ENCODE results near the gene PVALEF. TPM values are rescaled to one million over a fixed set of nuclear protein-coding genes. Genes with fewer than 3 reads are reported as not detected.
"Not testable (repeated sequence)": the region's sequence is repeated elsewhere in the genome, so short reads cannot be mapped to it uniquely, and the experiment has no call there.

PVALEF gene
- total and polyA plus RNA-seq, 7 donors: not detected

DNA sequence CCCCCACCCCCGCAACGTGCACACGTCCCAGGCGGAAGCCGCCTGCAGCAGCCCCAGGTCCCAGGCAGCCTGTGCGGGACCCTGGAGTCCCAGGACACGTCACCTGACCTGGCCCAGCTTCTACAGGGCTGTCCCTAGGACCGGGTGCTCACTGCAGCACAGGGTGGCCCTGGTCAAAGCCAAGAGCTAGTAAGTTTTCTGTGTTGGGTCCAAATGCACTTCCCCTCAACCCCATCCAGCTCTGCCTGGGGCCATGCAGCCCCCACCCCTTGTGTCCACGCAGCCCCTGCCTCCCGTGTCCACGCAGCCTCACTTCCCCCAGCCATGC, 22.1 kb upstream of the PVALEF start:
- 47 to 53% (median 47%) methylated on average over 8 to 11 of the region's 11 CpGs for WGBS, 3 donors
- DNase-seq (no peak), ATAC-seq (peak; percentile 21 to 29 (median 24))
- no peak overlapping the region for H3K27ac ChIP-seq
- H3K36me3 ChIP-seq (ENCODE audit: insufficient read depth in 1 of 2, low read depth in 1 of 2): no peaks in the 10 kb centered on the region
- no peaks in the 10 kb centered on the region for H3K27me3 ChIP-seq (ENCODE audit: insufficient read depth in 3 of 3, low read length in 2 of 3)
- intact Hi-C loops (cut with DNase I): loop anchor here (5.0 to 10.0 kb wide), 3 partner anchors 59 to 394 kb away; no protein-coding TSS in a partner anchor
- H3K4me3 ChIP-seq: peak overlapping the region; percentile 22
- TF ChIP-seq, protein P1, sequence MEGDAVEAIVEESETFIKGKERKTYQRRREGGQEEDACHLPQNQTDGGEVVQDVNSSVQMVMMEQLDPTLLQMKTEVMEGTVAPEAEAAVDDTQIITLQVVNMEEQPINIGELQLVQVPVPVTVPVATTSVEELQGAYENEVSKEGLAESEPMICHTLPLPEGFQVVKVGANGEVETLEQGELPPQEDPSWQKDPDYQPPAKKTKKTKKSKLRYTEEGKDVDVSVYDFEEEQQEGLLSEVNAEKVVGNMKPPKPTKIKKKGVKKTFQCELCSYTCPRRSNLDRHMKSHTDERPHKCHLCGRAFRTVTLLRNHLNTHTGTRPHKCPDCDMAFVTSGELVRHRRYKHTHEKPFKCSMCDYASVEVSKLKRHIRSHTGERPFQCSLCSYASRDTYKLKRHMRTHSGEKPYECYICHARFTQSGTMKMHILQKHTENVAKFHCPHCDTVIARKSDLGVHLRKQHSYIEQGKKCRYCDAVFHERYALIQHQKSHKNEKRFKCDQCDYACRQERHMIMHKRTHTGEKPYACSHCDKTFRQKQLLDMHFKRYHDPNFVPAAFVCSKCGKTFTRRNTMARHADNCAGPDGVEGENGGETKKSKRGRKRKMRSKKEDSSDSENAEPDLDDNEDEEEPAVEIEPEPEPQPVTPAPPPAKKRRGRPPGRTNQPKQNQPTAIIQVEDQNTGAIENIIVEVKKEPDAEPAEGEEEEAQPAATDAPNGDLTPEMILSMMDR (IDR thresholded peaks at IDR 0.05): no peak
- peaks cover 6% of the 10 kb centered on the region for H3K4me1 ChIP-seq
- no peaks in the 10 kb centered on the region for H3K9me3 ChIP-seq

DNA sequence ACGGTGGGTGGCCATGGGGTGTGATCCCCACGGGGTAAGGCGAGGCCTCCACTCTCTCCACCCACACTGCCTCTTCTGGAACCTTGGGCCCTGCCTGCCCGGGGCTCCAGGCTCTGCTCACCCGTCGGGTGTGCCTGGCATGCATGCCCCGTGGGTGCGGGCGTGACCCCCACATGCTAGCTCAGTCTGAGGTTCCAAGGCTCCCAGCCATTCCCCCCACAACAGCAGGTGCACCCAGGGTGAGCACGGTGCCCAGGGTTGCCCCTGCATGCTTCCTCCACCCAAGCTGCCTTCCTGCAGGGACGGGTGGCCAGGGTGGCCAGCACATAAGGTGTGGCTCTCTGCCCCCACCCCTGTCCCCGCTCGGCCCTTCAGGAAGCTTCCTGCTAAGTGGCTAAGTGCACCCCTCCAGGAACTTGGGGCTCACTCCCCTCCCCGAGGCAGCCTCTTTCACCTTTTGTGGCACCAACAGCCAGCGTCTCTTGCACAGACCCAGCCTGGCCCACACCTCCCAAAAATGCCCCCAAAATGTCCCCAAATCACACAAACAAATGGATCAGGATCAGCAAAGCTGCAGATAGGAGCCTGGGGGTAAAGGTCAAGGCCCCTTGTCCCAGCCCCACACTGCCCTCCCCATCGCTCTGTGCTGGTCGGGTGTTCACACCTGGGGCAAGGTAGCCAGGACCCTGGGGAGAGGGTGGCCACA, 21.4 kb upstream of the PVALEF start:
- ATAC-seq (no peak), DNase-seq (no peak)
- intact Hi-C loops (cut with DNase I): loop anchor here (5.0 to 10.0 kb wide), 3 partner anchors 58 to 393 kb away; no protein-coding TSS in a partner anchor
- 83 to 88% (median 86%) methylated on average over 17 of the region's 17 CpGs for WGBS, 3 donors
- no peak overlapping the region for H3K4me3 ChIP-seq
- TF ChIP-seq, protein P1 (IDR thresholded peaks at IDR 0.05): no peak
- no peak overlapping the region for H3K27ac ChIP-seq
- peaks cover 6% of the 10 kb centered on the region for H3K4me1 ChIP-seq
- H3K9me3 ChIP-seq: no peaks in the 10 kb centered on the region
- no peaks in the 10 kb centered on the region for H3K36me3 ChIP-seq (ENCODE audit: insufficient read depth in 1 of 2, low read depth in 1 of 2)
- H3K27me3 ChIP-seq (ENCODE audit: insufficient read depth in 3 of 3, low read length in 2 of 3): peaks cover 0 to 2% (median 0%) of the 10 kb centered on the region in 3 donors

DNA sequence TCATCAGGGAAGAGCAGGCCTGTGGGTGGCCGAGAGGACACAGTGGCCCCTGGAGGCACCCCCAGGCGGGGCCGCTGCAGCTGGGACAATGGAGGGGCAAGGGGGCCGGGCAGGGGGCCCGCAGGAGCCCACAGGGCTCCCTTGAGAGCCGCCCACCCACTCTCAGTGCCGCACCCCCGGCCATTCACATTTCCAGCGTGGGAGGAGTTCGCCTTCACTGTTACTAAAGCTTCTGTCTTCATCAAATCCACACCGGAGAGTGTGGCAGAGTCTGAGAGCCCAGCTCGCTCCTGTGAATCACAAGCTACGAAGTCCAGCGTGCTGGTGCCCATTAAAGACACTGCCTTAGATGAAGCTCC, 20.9 kb upstream of the PVALEF start:
- peaks cover 6% of the 10 kb centered on the region for H3K4me1 ChIP-seq
- no peak overlapping the region for H3K4me3 ChIP-seq
- H3K27me3 ChIP-seq (ENCODE audit: insufficient read depth in 3 of 3, low read length in 2 of 3): peaks cover 0 to 2% (median under 1%) of the 10 kb centered on the region in 3 donors
- H3K36me3 ChIP-seq (ENCODE audit: insufficient read depth in 1 of 2, low read depth in 1 of 2): no peaks in the 10 kb centered on the region
- H3K27ac ChIP-seq: no peak overlapping the region
- DNase-seq (no peak), ATAC-seq (no peak)
- 86 to 90% (median 87%) methylated on average over 12 to 14 of the region's 14 CpGs for WGBS, 3 donors
- no peaks in the 10 kb centered on the region for H3K9me3 ChIP-seq
- intact Hi-C loops (cut with DNase I): loop anchor here (5.0 to 10.0 kb wide), 3 partner anchors 58 to 393 kb away; no protein-coding TSS in a partner anchor
- TF ChIP-seq, protein P1 (IDR thresholded peaks at IDR 0.05): no peak

DNA sequence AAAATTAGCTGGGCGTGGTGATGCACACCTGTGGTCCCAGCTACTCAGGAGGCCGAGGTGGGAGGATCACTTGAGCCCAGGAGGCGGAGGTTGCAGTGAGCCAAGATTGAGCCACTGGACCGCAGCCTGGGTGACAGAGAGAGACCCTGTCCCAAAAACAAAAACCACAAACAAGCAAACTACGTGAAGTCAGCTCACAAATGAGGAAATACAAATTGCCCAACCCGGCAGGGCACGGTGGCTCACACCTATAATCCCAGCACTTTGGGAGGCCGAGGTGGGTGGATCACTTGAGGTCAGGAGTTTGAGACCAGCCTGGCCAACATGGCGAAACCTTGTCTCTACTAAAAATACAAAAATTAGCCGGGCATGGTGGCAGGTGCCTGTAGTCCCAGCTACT, 19.1 kb upstream of the PVALEF start:
- intact Hi-C loops (cut with DNase I): loop anchor here in 1 of 2 donors (10.0 kb wide), 1 partner anchor 389 kb away; no protein-coding TSS in a partner anchor
- not testable (repeated sequence) for H3K9me3 ChIP-seq; H3K4me1 ChIP-seq; ATAC-seq; H3K27ac ChIP-seq; H3K36me3 ChIP-seq (ENCODE audit: insufficient read depth in 1 of 2, low read depth in 1 of 2); DNase-seq; H3K4me3 ChIP-seq; H3K27me3 ChIP-seq (ENCODE audit: insufficient read depth in 3 of 3, low read length in 2 of 3)
- WGBS, 3 donors: 71 to 79% (median 75%) methylated on average over 7 to 10 of the region's 10 CpGs

DNA sequence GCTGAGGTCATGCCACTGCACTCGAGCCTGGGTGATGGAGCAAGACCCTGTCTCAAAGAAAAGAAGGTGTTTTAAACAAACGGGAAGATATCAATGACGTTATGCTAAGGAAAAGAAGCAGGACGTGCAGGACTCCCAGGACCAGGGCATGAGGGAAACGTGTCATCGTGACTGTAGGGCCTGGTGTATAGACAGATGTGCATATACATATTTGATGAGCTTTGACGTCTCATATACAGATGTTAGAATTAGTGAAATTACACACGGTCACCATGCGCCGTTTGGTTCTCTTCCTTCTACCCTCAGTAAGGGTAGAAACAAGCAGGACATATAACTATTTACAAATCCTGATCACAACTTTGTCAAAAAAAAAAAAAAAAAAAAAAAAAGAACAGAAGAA, 17.6 kb upstream of the PVALEF start:
- Histone ChIP-seq H3K27me3 (ENCODE audit: insufficient read depth in 3 of 3, low read length in 2 of 3) (peaks cover 0 to 6% (median 2%) of the 10 kb centered on the region in 3 donors), H3K4me3 (no peak overlapping the region), H3K4me1 (peaks cover 3% of the 10 kb centered on the region), H3K36me3 (ENCODE audit: insufficient read depth in 1 of 2, low read depth in 1 of 2) (no peaks in the 10 kb centered on the region), H3K27ac (no peak overlapping the region), H3K9me3 (no peaks in the 10 kb centered on the region)
- 66 to 69% (median 68%) methylated on average over 10 of the region's 10 CpGs for WGBS, 3 donors
- DNase-seq: no peak
- intact Hi-C loops (cut with DNase I): loop anchor here in 1 of 2 donors (10.0 kb wide), 1 partner anchor 387 kb away; no protein-coding TSS in a partner anchor
- TF ChIP-seq, protein P1 (IDR thresholded peaks at IDR 0.05): no peak
- no peak for ATAC-seq
